ENCODE data around the gene CTNNAL1. TPM values are rescaled to one million over a fixed set of nuclear protein-coding genes. Genes with fewer than 3 reads are reported as not detected.

CTNNAL1 gene
- total RNA-seq, 1 donor from 2014 or later, result 69.4 TPM

- Histone ChIP-seq H3K36me3 (peaks cover 22% of the 10 kb centered on the region), H3K9me3 (no peaks in the 10 kb centered on the region), H3K27ac (no peak overlapping the region), H3K27me3 (no peaks in the 10 kb centered on the region), H3K4me1 (no peaks in the 10 kb centered on the region), H3K4me3 (no peak overlapping the region)
- TF ChIP-seq, protein P1, sequence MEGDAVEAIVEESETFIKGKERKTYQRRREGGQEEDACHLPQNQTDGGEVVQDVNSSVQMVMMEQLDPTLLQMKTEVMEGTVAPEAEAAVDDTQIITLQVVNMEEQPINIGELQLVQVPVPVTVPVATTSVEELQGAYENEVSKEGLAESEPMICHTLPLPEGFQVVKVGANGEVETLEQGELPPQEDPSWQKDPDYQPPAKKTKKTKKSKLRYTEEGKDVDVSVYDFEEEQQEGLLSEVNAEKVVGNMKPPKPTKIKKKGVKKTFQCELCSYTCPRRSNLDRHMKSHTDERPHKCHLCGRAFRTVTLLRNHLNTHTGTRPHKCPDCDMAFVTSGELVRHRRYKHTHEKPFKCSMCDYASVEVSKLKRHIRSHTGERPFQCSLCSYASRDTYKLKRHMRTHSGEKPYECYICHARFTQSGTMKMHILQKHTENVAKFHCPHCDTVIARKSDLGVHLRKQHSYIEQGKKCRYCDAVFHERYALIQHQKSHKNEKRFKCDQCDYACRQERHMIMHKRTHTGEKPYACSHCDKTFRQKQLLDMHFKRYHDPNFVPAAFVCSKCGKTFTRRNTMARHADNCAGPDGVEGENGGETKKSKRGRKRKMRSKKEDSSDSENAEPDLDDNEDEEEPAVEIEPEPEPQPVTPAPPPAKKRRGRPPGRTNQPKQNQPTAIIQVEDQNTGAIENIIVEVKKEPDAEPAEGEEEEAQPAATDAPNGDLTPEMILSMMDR (IDR thresholded peaks at IDR 0.05), result no peak
- no peak for DNase-seq
- intact Hi-C loops (cut with DNase I), result no loop called here
- no peak for ATAC-seq
Observed at GRCh38 chr9:109026306-109026705, 13.0 kb upstream of the CTNNAL1 start.

- Histone ChIP-seq H3K4me3 (no peak overlapping the region), H3K27ac (no peak overlapping the region), H3K9me3 (no peaks in the 10 kb centered on the region), H3K4me1 (no peaks in the 10 kb centered on the region), H3K36me3 (peaks cover 22% of the 10 kb centered on the region), H3K27me3 (no peaks in the 10 kb centered on the region)
- intact Hi-C loops (cut with DNase I), result no loop called here
- TF ChIP-seq, protein P1 (IDR thresholded peaks at IDR 0.05), result no peak
- no peak for DNase-seq
- ATAC-seq, result no peak
Observed at GRCh38 chr9:109022873-109023272, 9.6 kb upstream of the CTNNAL1 start.

GRCh38 chr9:109020581-109021511 is 7.5 kb upstream of the CTNNAL1 start:
- DNase-seq, result no peak
- peaks cover 12% of the 10 kb centered on the region for H3K4me1 ChIP-seq
- no peak overlapping the region for H3K27ac ChIP-seq
- no peaks in the 10 kb centered on the region for H3K9me3 ChIP-seq
- intact Hi-C loops (cut with DNase I), result no loop called here
- ATAC-seq, result no peak
- no peak overlapping the region for H3K4me3 ChIP-seq
- H3K27me3 ChIP-seq, result no peaks in the 10 kb centered on the region
- TF ChIP-seq, protein P1 (IDR thresholded peaks at IDR 0.05), result no peak
- peaks cover 22% of the 10 kb centered on the region for H3K36me3 ChIP-seq

- TF ChIP-seq, protein P1 (IDR thresholded peaks at IDR 0.05), result no peak
- DNase-seq (no peak), ATAC-seq (no peak)
- Histone ChIP-seq H3K27me3 (no peaks in the 10 kb centered on the region), H3K36me3 (peaks cover 22% of the 10 kb centered on the region), H3K4me3 (no peak overlapping the region), H3K9me3 (no peaks in the 10 kb centered on the region), H3K27ac (no peak overlapping the region), H3K4me1 (peaks cover 13% of the 10 kb centered on the region)
- intact Hi-C loops (cut with DNase I), result no loop called here
Observed at GRCh38 chr9:109020113-109020512, 6.8 kb upstream of the CTNNAL1 start.

DNA sequence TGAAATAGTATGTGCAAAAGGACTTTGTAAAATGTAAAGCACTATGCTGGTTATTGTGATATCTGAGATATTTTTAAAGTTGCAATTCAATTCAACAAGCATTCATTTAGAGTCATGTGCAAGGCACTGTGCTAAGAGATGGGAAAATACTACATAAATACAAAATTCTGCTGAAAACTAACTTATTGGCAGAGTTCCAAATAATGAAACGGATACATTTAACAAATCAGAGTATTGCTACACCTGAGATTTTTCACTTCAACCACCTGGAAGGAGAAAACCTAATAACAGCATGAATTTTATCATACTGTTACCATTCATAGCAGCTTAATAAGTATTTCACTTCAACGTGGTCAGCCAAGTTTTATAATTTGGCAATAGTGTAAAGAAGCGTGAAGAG is 6.1 kb upstream of the CTNNAL1 start:
- Histone ChIP-seq H3K4me3 (no peak overlapping the region), H3K27me3 (no peaks in the 10 kb centered on the region), H3K9me3 (no peaks in the 10 kb centered on the region), H3K27ac (no peak overlapping the region), H3K4me1 (peaks cover 20% of the 10 kb centered on the region), H3K36me3 (peaks cover 15% of the 10 kb centered on the region)
- ATAC-seq (no peak), DNase-seq (no peak)
- TF ChIP-seq, protein P1 (IDR thresholded peaks at IDR 0.05), result no peak
- intact Hi-C loops (cut with DNase I), result no loop called here
